BLaER1 treated with 17β-estradiol and CSF1 and Interleukin-3, amounts not matched to agents 10 nM and 100 nM (cell line): Measurements from ENCODE around the gene TTC33.

Experiments
- H3K27ac ChIP-seq, 11 experiments: shearing (Covaris generic); formaldehyde crosslinking; 2 replicates each; pipeline ENCODE4 v1.8.1; 2022
- H3K27me3 ChIP-seq, 11 experiments: shearing (Covaris generic); formaldehyde crosslinking; 2 replicates each; pipeline ENCODE4 v1.8.1; 2022
- H3K36me3 ChIP-seq, 11 experiments: shearing (Covaris generic); formaldehyde crosslinking; 2 replicates each; pipeline ENCODE4 v1.8.1; 2022
- H3K4me1 ChIP-seq, 10 experiments: shearing (Covaris generic); formaldehyde crosslinking; 2 replicates each; pipeline ENCODE4 v1.8.1; 2022
- H3K4me2 ChIP-seq, 11 experiments: shearing (Covaris generic); formaldehyde crosslinking; 2 replicates each; pipeline ENCODE4 v1.8.1; 2022
- H3K4me3 ChIP-seq, 10 experiments: shearing (Covaris generic); formaldehyde crosslinking; 2 replicates each; pipeline ENCODE4 v1.8.1; 2022
- H3K9ac ChIP-seq, 11 experiments: shearing (Covaris generic); formaldehyde crosslinking; 2 replicates each; pipeline ENCODE4 v1.8.1; 2022
- H3K9me3 ChIP-seq, 11 experiments: shearing (Covaris generic); formaldehyde crosslinking; replicated peaks in 1 of 11; 2 replicates each; pipeline ENCODE4 v1.8.1; 2022
- H4K20me1 ChIP-seq, 11 experiments: shearing (Covaris generic); formaldehyde crosslinking; 2 replicates each; pipeline ENCODE4 v1.8.1; 2022
- Cebpa-rat ChIP-seq, 11 experiments: shearing (Covaris generic); IDR thresholded peaks; 2 replicates each; pipeline ENCODE4 v1.8.1; 2022

The TTC33 gene

GRCh38 chr5:40634593-40634992 lies 121.2 kb downstream of the TTC33 start:
- Histone ChIP-seq H3K4me2 (no peak overlapping the region), H3K4me1 (peaks cover 5 to 9% (median 6%) of the 10 kb centered on the region in 10 experiments; a peak in 14 of 20 replicates)
- TF ChIP-seq Cebpa-rat (IDR thresholded peaks at IDR 0.05), result no peak

DNA sequence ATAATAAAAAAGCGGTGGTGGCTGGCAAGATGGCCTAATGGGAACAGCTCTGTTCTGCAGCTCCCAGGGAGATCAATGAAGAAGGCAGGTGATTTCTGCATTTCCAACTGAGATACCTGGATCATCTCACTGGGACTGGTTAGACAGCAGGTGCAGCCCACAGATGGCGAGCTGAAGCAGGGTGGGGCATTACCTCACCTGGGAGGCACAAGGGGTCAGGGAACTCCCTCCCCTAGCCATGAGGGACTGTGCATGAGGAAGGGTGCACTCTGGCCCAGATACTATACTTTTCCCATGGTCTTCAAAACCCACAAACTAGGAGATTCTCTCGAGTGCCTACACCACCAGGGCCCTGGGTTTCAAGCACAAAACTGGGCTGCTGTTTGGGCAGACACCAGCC lies 121.6 kb downstream of the TTC33 start:
- Histone ChIP-seq H3K4me1 (peaks cover 5 to 9% (median 6%) of the 10 kb centered on the region in 10 experiments; a peak in 14 of 20 replicates), H3K27ac (no peak overlapping the region), H3K36me3 (no peaks in the 10 kb centered on the region), H4K20me1 (no peaks in the 10 kb centered on the region), H3K4me2 (no peak overlapping the region), H3K9me3 (peaks cover 12 to 46% (median 23%) of the 10 kb centered on the region in 11 experiments; a peak in 19 of 22 replicates), H3K4me3 (no peak overlapping the region), H3K9ac (no peak overlapping the region), H3K27me3 (no peaks in the 10 kb centered on the region)
- no peak for TF ChIP-seq Cebpa-rat (IDR thresholded peaks at IDR 0.05)

More at GRCh38 chr5:40634593-40634992, 121.2 kb downstream of the TTC33 start:
- H3K9ac ChIP-seq, result no peak overlapping the region
- H3K4me3 ChIP-seq, result no peak overlapping the region
- H3K27me3 ChIP-seq, result no peaks in the 10 kb centered on the region
- no peak overlapping the region for H3K27ac ChIP-seq
- no peaks in the 10 kb centered on the region for H3K36me3 ChIP-seq
- peaks cover 12 to 50% (median 26%) of the 10 kb centered on the region in 11 experiments; a peak in 19 of 22 replicates for H3K9me3 ChIP-seq
- no peaks in the 10 kb centered on the region for H4K20me1 ChIP-seq

GRCh38 chr5:40631236-40631635 lies 124.5 kb downstream of the TTC33 start:
- TF ChIP-seq Cebpa-rat (IDR thresholded peaks at IDR 0.05), result no peak
- Histone ChIP-seq H4K20me1 (no peaks in the 10 kb centered on the region), H3K4me1 (peaks cover 5 to 29% (median 18%) of the 10 kb centered on the region in 10 experiments; a peak in 15 of 20 replicates), H3K4me2 (no peak overlapping the region), H3K36me3 (no peaks in the 10 kb centered on the region), H3K9ac (no peak overlapping the region), H3K4me3 (no peak overlapping the region), H3K27me3 (no peaks in the 10 kb centered on the region), H3K9me3 (peaks cover under 1 to 19% (median 7%) of the 10 kb centered on the region in 11 experiments; a peak in 16 of 22 replicates), H3K27ac (no peak overlapping the region)

DNA sequence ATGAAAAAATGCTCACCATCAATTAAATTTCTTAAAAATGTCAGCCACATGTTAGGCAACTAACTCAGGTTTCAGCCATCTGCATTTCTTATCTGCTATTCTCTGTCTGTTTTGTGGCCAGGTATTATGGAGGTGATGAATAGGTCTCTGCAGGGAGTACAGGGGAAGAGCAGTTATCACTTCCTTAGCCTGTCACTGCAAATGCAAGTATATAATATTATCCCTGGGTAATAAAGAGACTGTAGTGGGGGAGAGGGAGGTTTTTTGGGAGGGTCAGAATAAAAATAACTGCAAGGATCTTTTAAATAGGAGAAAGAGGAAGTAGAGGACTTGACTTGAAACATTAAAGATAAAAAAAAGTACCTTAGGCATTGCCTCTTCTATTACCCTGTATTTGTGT lies 125.6 kb downstream of the TTC33 start:
- H3K4me2 ChIP-seq, result peak overlapping the region in 8 of 11 experiments; percentile 12 to 68 (median 38); a peak in 14 of 22 replicates
- peaks cover 0 to 9% (median 5%) of the 10 kb centered on the region in 11 experiments; a peak in 10 of 22 replicates for H3K9me3 ChIP-seq
- TF ChIP-seq Cebpa-rat (IDR thresholded peaks at IDR 0.05), result no peak
- peaks cover 5 to 29% (median 18%) of the 10 kb centered on the region in 10 experiments; a peak in 15 of 20 replicates for H3K4me1 ChIP-seq
- no peak overlapping the region for H3K9ac ChIP-seq
- H4K20me1 ChIP-seq, result no peaks in the 10 kb centered on the region
- no peak overlapping the region for H3K4me3 ChIP-seq
- H3K27me3 ChIP-seq, result no peaks in the 10 kb centered on the region
- H3K36me3 ChIP-seq, result no peaks in the 10 kb centered on the region
- H3K27ac ChIP-seq, result peak overlapping the region in 1 of 11 experiments; percentile 7; a peak in 1 of 22 replicates

GRCh38 chr5:40628407-40628806 lies 127.4 kb downstream of the TTC33 start:
- Histone ChIP-seq H3K27me3 (no peaks in the 10 kb centered on the region), H3K27ac (peak overlapping the region in 7 of 11 experiments; percentile 10 to 79 (median 67); a peak in 11 of 22 replicates), H3K36me3 (no peaks in the 10 kb centered on the region), H3K4me3 (no peak overlapping the region), H4K20me1 (no peaks in the 10 kb centered on the region), H3K9ac (peak overlapping the region in 2 of 11 experiments; percentile 28 to 32; a peak in 3 of 22 replicates), H3K4me2 (peak overlapping the region in 6 of 11 experiments; percentile 28 to 61 (median 54); a peak in 10 of 22 replicates), H3K9me3 (no peaks in the 10 kb centered on the region), H3K4me1 (peaks cover 5 to 29% (median 18%) of the 10 kb centered on the region in 10 experiments; a peak in 15 of 20 replicates)
- TF ChIP-seq Cebpa-rat (IDR thresholded peaks at IDR 0.05), result no peak

- H3K4me2 ChIP-seq, result peak overlapping the region in 6 of 11 experiments; percentile 28 to 61 (median 54); a peak in 9 of 22 replicates
Measured at GRCh38 chr5:40627706-40628105, 128.1 kb downstream of the TTC33 start.

DNA sequence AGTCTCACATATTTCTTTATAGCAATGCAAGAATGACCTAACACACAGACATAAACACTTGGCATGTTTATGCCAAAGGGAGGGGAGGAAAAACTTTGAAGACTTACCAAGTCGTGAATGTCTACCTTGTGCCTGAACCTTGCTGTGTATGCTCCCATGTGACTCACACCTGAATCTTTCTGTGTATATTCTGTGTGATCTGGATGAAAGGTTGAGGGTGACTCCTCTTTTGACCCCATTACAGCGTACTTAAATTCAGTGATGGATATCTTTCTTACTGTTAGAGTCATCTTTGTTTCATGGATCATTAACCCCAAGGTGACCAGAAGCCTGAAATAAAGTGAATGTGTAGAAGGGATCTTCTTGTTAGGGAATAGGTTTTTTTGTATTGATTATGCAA lies 129.0 kb downstream of the TTC33 start:
- H3K27me3 ChIP-seq, result no peaks in the 10 kb centered on the region
- no peaks in the 10 kb centered on the region for H3K9me3 ChIP-seq
- peak overlapping the region in 2 of 11 experiments; percentile 70 to 79; a peak in 2 of 22 replicates for H3K27ac ChIP-seq
- no peaks in the 10 kb centered on the region for H4K20me1 ChIP-seq
- H3K36me3 ChIP-seq, result no peaks in the 10 kb centered on the region
- H3K4me3 ChIP-seq, result no peak overlapping the region
- no peak overlapping the region for H3K9ac ChIP-seq
- peaks cover 5 to 34% (median 18%) of the 10 kb centered on the region in 10 experiments; a peak in 15 of 20 replicates for H3K4me1 ChIP-seq
- no peak for TF ChIP-seq Cebpa-rat (IDR thresholded peaks at IDR 0.05)
- H3K4me2 ChIP-seq, result no peak overlapping the region

More at GRCh38 chr5:40627706-40628105, 128.1 kb downstream of the TTC33 start:
- H3K9me3 ChIP-seq, result no peaks in the 10 kb centered on the region
- no peaks in the 10 kb centered on the region for H3K36me3 ChIP-seq
- H3K4me3 ChIP-seq, result no peak overlapping the region
- no peak for TF ChIP-seq Cebpa-rat (IDR thresholded peaks at IDR 0.05)
- peak overlapping the region in 1 of 11 experiments; percentile 32; a peak in 1 of 22 replicates for H3K9ac ChIP-seq
- no peaks in the 10 kb centered on the region for H3K27me3 ChIP-seq
- H3K4me1 ChIP-seq, result peaks cover 5 to 29% (median 18%) of the 10 kb centered on the region in 10 experiments; a peak in 15 of 20 replicates
- no peaks in the 10 kb centered on the region for H4K20me1 ChIP-seq
- peak overlapping the region in 6 of 11 experiments; percentile 20 to 79 (median 68); a peak in 10 of 22 replicates for H3K27ac ChIP-seq

GRCh38 chr5:40623480-40624420 lies 132.0 kb downstream of the TTC33 start:
- H3K36me3 ChIP-seq, result no peaks in the 10 kb centered on the region
- no peaks in the 10 kb centered on the region for H3K9me3 ChIP-seq
- H3K4me2 ChIP-seq, result no peak overlapping the region
- H3K27me3 ChIP-seq, result no peaks in the 10 kb centered on the region
- TF ChIP-seq Cebpa-rat (IDR thresholded peaks at IDR 0.05), result no peak
- no peak overlapping the region for H3K27ac ChIP-seq
- H3K9ac ChIP-seq, result no peak overlapping the region
- H3K4me3 ChIP-seq, result no peak overlapping the region
- H4K20me1 ChIP-seq, result no peaks in the 10 kb centered on the region
- H3K4me1 ChIP-seq, result peaks cover 0 to 40% (median 10%) of the 10 kb centered on the region in 10 experiments; a peak in 11 of 20 replicates
